GM12878 (cell line): ENCODE data around the gene KCNN1. TPM values are rescaled to one million over a fixed set of nuclear protein-coding genes. Genes with fewer than 3 reads are reported as not detected.

ENCODE experiments used
- ASH2L ChIP-seq: fragments of 300-600, 200-600 bp; sonication (generic); IDR thresholded peaks from 2 replicates; pipeline ENCODE4 v1.6.1; 2017; ENCODE audit warnings: low read depth, mild to moderate bottlenecking, borderline replicate concordance
- BCL3 ChIP-seq: IDR thresholded peaks from 2 replicates; pipeline ENCODE4 v1.6.1; 2011; ENCODE audit warnings: borderline replicate concordance, low read depth, mild to moderate bottlenecking, moderate library complexity, low read length; ENCODE audit not compliant: insufficient read depth, poor library complexity, severe bottlenecking
- DPF2 ChIP-seq: fragments of 450-650 bp; IDR thresholded peaks from 2 replicates; pipeline ENCODE4 v1.6.1; 2017; ENCODE audit warnings: mild to moderate bottlenecking
- E2F4 ChIP-seq: IDR thresholded peaks from 2 replicates; pipeline ENCODE4 v1.6.1; 2012; ENCODE audit warnings: low read depth, low read length, improper control_type of control experiment
- MLLT1 ChIP-seq: fragments of 450-650 bp; IDR thresholded peaks from 2 replicates; pipeline ENCODE4 v1.6.1; 2016; ENCODE audit warnings: mild to moderate bottlenecking
- MYB ChIP-seq: fragments of 150-350 bp; IDR thresholded peaks from 2 replicates; pipeline ENCODE4 v1.6.1; 2014; ENCODE audit warnings: mild to moderate bottlenecking, low read depth, low read length, borderline replicate concordance
- NR2F1 ChIP-seq: fragments of 450-650 bp; conservative IDR thresholded peaks from 2 replicates; pipeline ENCODE4 v1.6.1; 2017; ENCODE audit warnings: mild to moderate bottlenecking
- SIX5 ChIP-seq: IDR thresholded peaks from 2 replicates; pipeline ENCODE4 v1.6.1; 2011; ENCODE audit warnings: mild to moderate bottlenecking, low read depth, low read length, moderate library complexity; ENCODE audit not compliant: severe bottlenecking
- SMAD5 ChIP-seq: IDR thresholded peaks from 2 replicates; pipeline ENCODE4 v1.6.1; 2016; ENCODE audit warnings: antibody characterized with exemption, low read depth
- STAT1 ChIP-seq: fragments of 450-650 bp; conservative IDR thresholded peaks from 2 replicates; pipeline ENCODE4 v1.6.1; 2014; ENCODE audit warnings: antibody characterized with exemption, mild to moderate bottlenecking
- SUZ12 ChIP-seq: fragments of 200-600 bp; sonication (generic); IDR thresholded peaks from one replicate; pipeline ENCODE4 v1.6.1; 2018; ENCODE audit warnings: antibody characterized with exemption, mild to moderate bottlenecking; ENCODE audit not compliant: unreplicated experiment
- TCF12 ChIP-seq: IDR thresholded peaks from 2 replicates; pipeline ENCODE4 v1.6.1; 2011; ENCODE audit warnings: low read depth, mild to moderate bottlenecking, low read length
- TCF7 ChIP-seq: IDR thresholded peaks from 2 replicates; pipeline ENCODE4 v1.6.1; 2014; ENCODE audit warnings: antibody characterized with exemption, borderline replicate concordance
- ZBTB11 ChIP-seq: fragments of 450-650 bp; formaldehyde crosslinking; IDR thresholded peaks from 2 replicates; pipeline ENCODE4 v1.5.0; 2022; ENCODE audit warnings: mild to moderate bottlenecking, missing genetic modification characterization
- ZNF274 ChIP-seq: IDR thresholded peaks from one replicate; pipeline ENCODE4 v1.8.0; 2011; ENCODE audit not compliant: insufficient read length, insufficient read depth
- ZNF592 ChIP-seq: fragments of 450-650 bp; IDR thresholded peaks from 2 replicates; pipeline ENCODE4 v1.6.1; 2017; ENCODE audit warnings: mild to moderate bottlenecking, moderate library complexity
- polyA plus RNA-seq, 11 experiments: library from polyadenylated mRNA; depleted of rRNA in 4 of 11; unstranded in 6 of 11; stranded (reverse) in 5 of 11; fragments of >200 nt; fragmentation: Nextera tagmentation in 4 of 11; fragmentation: Illumina TruSeq in 1 of 11; extraction: Ambion mirVana in 4 of 11; extraction: Trizol in 1 of 11; gene quantifications; 1 replicate in 1 of 11; 2 replicates in 10 of 11; pipeline versions ENCODE4 v1.2.1 to v1.2.3, GENCODE V29; 2011 to 2016; ENCODE audit warnings: inconsistent platforms in 2 of 11, missing spikeins in 2 of 11, low read depth in 1 of 11
- total RNA-seq, 4 experiments: library from RNA; depleted of rRNA in 3 of 4; stranded (reverse); fragments of >200 nt in 3 of 4; fragmentation: Illumina TruSeq in 1 of 4; extraction: Trizol in 1 of 4; gene quantifications; 2 replicates each; pipeline versions ENCODE4 v1.2.1 to v1.2.3, GENCODE V29; 2013 to 2021

KCNN1 gene
- total and polyA plus RNA-seq, 10 of the 15 experiments (the other 5 are each of a cell fraction or from before 2014, with no cell fraction given), result 0.02 to 0.95 (median 0.16) TPM; not detected in 1

- TF ChIP-seq SMAD5 (no peak), ZNF274 (no peak), MYB (peak; percentile 77; the same call in 1 of the 2 replicates), STAT1 (no peak), TCF12 (no peak), ZBTB11 (no peak), ZNF592 (0 out of 2 replicates have a peak, but pooled peaks have one; percentile 71), MLLT1 (peak; percentile 91), DPF2 (peak; percentile 71; the same call in 1 of the 2 replicates), SUZ12 (no peak), BCL3 (no peak), TCF7 (no peak), NR2F1 (no peak), E2F4 (no peak), SIX5 (no peak), ASH2L (no peak)
These were observed 56.8 kb downstream of the KCNN1 start (continued) for GRCh38 chr19:18023622-18024251.
